Activated T-cell treated with anti-CD3 and anti-CD28 coated beads, Interleukin-2, amount 50 U/mL, for 4 hours (primary cell): ENCODE measurements around the gene ANXA2. TPM values are rescaled to one million over a fixed set of nuclear protein-coding genes. Genes with fewer than 3 reads are reported as not detected.

Experiments used
- ATAC-seq, 2 donors: fragments of 200-7000 bp; cut with Tn5 transposase; one replicate each; pipeline ENCODE4 v1.10.0; 2021
- DNase-seq: peaks from one replicate; pipeline ENCODE4 v3.0.0-alpha.2; 2020
- H3K27me3 Mint-ChIP-seq: one replicate; pipeline ENCODE4 v1.8.0; 2021; ENCODE audit warnings: low read depth, mixed read lengths
- H3K36me3 Mint-ChIP-seq: one replicate; pipeline ENCODE4 v1.8.0; 2022; ENCODE audit warnings: mixed read lengths; ENCODE audit not compliant: insufficient read depth
- H3K4me1 Mint-ChIP-seq: one replicate; pipeline ENCODE4 v1.8.0; 2021; ENCODE audit warnings: low read depth, mixed read lengths
- H3K4me3 Mint-ChIP-seq: one replicate; pipeline ENCODE4 v1.8.0; 2021; ENCODE audit warnings: mild to moderate bottlenecking, moderate library complexity, mixed read lengths
- H3K9me3 Mint-ChIP-seq: one replicate; pipeline ENCODE4 v1.8.0; 2021; ENCODE audit warnings: mixed read lengths
- total RNA-seq, 3 donors: library from RNA; stranded (reverse); gene quantifications; one replicate each; pipeline ENCODE4 v1.2.1, GENCODE V29; 2021

ANXA2 gene
- total RNA-seq, 3 donors from 2014 or later = 60.6 to 104 (median 75.1) TPM

DNA sequence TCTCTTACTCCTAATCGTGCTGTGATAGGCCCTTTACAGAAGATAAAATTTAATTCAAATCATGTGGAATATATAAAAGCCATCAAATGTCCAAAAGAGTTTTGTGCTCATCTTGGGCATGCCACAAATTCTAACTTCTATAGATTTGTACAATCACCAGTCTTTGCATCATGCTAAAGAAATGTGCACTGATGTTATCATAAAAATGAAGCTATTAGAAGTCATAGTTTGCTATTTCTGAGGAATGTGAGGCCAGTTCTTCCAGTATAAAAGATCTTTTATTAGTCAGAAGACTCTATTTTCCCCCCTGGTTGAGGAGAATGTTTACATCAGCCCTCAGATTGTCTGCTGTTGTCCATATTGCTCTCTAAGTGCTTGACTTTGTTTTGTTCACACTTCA, 2.1 kb upstream of the ANXA2 start:
- ATAC-seq (no peak), DNase-seq (no peak)
- Mint-ChIP-seq H3K4me1 (peaks cover 33% of the 10 kb centered on the region), H3K9me3 (no peaks in the 10 kb centered on the region), H3K4me3 (no peak overlapping the region), H3K36me3 (peaks cover 5% of the 10 kb centered on the region), H3K27me3 (no peaks in the 10 kb centered on the region)

- Mint-ChIP-seq H3K27me3 (no peaks in the 10 kb centered on the region), H3K4me3 (peak overlapping the region; percentile 82), H3K36me3 (peaks cover 7% of the 10 kb centered on the region), H3K4me1 (peaks cover 38% of the 10 kb centered on the region), H3K9me3 (no peaks in the 10 kb centered on the region)
- DNase-seq (no peak), ATAC-seq (no peak)
Observed at GRCh38 chr15:60399246-60399915, 1.6 kb upstream of the ANXA2 start.

DNA sequence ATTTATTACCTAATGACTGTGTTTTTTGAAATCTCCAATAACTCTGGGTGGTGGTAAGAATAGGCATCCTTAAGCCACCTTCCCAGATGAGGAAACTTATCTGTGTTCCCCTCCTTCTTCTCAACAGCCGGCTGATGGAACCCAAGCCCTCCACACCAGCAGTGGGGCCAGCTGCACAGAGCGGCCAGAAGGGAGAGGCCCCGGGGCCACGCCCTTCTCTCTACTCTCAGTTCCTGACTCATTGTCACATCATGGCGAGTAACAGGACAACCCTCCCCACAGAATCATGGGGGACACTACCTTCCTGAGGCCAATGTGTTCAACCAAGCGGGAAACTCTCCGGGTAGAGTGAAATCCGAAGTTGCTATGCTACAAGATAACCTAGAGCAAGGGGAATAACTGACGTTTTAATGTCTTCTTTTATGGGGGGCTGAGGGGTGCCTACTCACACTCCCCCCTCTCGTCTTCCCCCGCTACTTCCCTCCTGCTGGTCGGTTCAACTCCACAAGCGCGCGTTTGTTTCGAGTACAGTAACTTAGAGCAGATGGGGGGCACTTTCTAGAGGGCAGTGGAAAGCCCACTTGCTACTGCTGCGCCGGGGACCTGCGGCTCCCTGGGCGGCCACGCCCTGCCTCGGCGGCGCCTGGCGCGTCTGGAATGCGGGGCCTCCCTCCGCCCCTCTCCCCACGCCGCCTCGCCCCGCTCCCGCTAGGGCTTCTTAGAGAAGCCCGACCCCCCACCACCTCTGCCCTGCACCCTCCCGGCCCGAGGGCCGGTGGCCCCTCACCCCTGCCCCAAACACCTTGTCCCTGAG, 621 bp downstream of the ANXA2 start:
- Mint-ChIP-seq H3K4me3 (peak overlapping the region; percentile 80), H3K36me3 (peaks cover 13% of the 10 kb centered on the region), H3K27me3 (no peaks in the 10 kb centered on the region), H3K9me3 (no peaks in the 10 kb centered on the region), H3K4me1 (peaks cover 58% of the 10 kb centered on the region)
- DNase-seq = peak; percentile 30
- peak; percentile 61 to 63 for ATAC-seq

DNA sequence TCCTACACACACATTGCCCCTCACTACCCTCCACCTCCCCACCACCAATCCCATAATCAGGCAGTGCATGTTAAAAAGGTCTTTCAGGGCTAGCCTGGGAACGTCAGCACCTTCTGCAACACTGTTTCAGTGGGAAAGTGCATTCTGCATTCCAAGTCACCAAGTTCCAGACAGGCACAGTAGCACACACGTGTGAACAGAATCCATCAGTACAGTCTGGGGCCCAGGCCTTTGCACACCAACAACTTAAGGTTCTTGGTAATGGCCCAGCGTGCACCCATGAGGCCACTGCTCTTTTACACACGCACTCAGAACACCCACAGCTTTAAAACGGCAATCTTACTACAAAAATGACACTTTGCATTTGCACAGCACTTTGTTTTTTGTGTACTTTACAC, 1.2 kb downstream of the ANXA2 start:
- peaks cover 13% of the 10 kb centered on the region for H3K36me3 Mint-ChIP-seq
- H3K9me3 Mint-ChIP-seq = no peaks in the 10 kb centered on the region
- H3K4me3 Mint-ChIP-seq = peak overlapping the region; percentile 80
- H3K27me3 Mint-ChIP-seq = no peaks in the 10 kb centered on the region
- peaks cover 63% of the 10 kb centered on the region for H3K4me1 Mint-ChIP-seq
- ATAC-seq = no peak
- no peak for DNase-seq

DNA sequence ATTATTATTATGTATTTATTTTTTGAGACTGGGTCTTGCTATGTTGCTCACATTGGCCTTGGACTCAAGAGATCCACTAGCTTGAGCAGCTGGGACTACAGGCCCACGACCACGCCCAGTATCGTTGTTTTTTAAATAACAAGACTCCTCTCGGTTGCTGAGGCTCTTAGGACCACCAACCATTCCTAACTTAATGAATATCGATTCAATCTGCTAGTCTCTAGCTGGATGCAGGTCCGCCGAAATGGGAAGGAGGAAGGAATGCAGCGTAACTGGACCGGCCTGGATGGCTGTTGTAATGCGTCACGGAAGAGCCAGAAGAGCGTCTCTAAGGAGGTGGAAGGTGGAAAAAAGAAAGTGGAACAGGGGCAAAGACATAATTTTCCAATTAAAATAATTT, 1.7 kb downstream of the ANXA2 start:
- no peaks in the 10 kb centered on the region for H3K27me3 Mint-ChIP-seq
- H3K36me3 Mint-ChIP-seq = peaks cover 13% of the 10 kb centered on the region
- H3K9me3 Mint-ChIP-seq = no peaks in the 10 kb centered on the region
- H3K4me1 Mint-ChIP-seq = peaks cover 65% of the 10 kb centered on the region
- DNase-seq (no peak), ATAC-seq (no peak)
- H3K4me3 Mint-ChIP-seq = peak overlapping the region; percentile 80

- DNase-seq = no peak
Observed at GRCh38 chr15:60395276-60396011, 2.3 kb downstream of the ANXA2 start.

DNA sequence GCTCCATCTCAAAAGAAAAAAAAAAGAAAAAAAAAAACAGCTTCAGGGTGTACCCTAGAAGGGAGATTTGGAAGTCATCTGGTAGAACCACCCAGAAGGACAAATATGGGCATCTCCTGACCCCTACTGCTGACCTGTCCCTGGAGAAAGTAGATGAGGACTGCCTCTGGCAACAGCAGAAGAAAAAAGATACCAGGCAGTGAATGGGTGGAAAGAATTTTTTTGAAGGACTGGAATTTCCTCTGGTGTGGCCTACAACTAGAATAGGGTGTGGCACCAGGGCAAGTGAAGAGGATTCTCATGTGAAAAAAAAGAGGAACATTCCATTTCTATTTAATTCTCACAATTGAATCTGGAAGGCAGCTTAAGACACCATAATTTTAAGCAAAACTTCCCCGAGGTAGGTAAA, 3.1 kb downstream of the ANXA2 start:
- H3K36me3 Mint-ChIP-seq = peaks cover 13% of the 10 kb centered on the region
- H3K27me3 Mint-ChIP-seq = no peaks in the 10 kb centered on the region
- peak overlapping the region; percentile 16 for H3K4me3 Mint-ChIP-seq
- peaks cover 78% of the 10 kb centered on the region for H3K4me1 Mint-ChIP-seq
- DNase-seq (no peak), ATAC-seq (no peak)
- H3K9me3 Mint-ChIP-seq = no peaks in the 10 kb centered on the region

More at GRCh38 chr15:60395276-60396011, 2.3 kb downstream of the ANXA2 start:
- no peaks in the 10 kb centered on the region for H3K9me3 Mint-ChIP-seq
- H3K27me3 Mint-ChIP-seq = no peaks in the 10 kb centered on the region
- peaks cover 70% of the 10 kb centered on the region for H3K4me1 Mint-ChIP-seq
- peaks cover 13% of the 10 kb centered on the region for H3K36me3 Mint-ChIP-seq
- H3K4me3 Mint-ChIP-seq = no peak overlapping the region
- ATAC-seq = no peak

DNA sequence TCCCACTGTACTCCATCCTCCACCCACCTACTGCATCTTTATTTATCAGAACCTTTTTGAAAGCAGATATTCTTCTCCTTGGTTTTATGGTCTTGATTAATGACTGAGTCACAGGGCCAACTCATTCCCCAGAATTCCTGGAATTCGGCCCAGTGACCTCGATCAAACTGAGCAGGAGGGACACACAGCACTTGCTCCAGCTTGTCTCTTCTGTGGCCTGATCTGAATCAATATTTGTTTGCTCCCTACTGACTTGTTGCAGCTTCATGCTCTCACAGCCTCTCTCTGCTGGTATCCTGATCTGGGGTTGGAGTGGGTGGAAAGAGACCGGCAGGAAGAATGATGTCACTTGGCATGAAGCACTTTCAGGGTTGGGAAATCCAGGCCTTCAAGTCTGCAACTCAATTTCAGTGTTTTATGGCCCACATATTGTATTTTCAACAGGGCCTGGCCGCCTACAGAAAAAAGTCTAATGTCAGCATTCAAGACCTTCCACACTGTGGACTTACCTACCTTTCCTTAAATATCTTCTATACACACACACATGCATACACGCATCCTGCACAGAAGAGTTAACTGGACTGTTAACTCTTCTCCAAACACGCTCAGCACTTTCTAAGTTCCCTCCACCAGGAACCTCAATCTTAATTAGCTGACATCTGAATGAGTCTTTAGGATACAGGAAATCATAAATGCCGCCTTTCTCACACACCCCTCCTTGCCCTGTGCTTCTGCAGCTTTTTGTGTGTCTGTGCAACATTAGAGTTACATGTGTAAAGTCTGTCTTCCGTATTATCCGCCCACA, 4.6 kb downstream of the ANXA2 start:
- Mint-ChIP-seq H3K9me3 (no peaks in the 10 kb centered on the region), H3K36me3 (peaks cover 13% of the 10 kb centered on the region), H3K4me3 (peak overlapping the region; percentile 35), H3K27me3 (no peaks in the 10 kb centered on the region), H3K4me1 (peaks cover 80% of the 10 kb centered on the region)
- DNase-seq (no peak), ATAC-seq (no peak)

DNA sequence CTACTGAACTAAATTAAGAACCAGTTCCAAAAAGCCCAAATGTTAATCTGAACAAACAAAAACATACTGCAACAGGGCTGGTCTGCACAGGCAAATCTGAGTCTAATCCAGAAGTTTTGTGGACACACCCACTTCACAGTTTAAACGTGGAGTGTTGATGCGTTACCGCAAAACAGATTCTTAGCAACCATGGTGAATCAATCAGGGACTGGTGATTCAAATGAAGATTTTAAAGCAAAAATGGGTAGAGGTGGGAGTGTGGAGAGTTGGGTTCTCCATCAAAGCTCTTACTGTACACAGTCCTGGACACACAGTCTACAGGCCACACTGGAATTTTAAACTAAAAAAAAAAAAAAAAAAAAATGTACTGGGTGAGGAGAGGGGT, 5.2 kb downstream of the ANXA2 start:
- no peaks in the 10 kb centered on the region for H3K9me3 Mint-ChIP-seq
- no peak overlapping the region for H3K4me3 Mint-ChIP-seq
- peaks cover 82% of the 10 kb centered on the region for H3K4me1 Mint-ChIP-seq
- peak; percentile 31 to 45 for ATAC-seq
- H3K36me3 Mint-ChIP-seq = peaks cover 13% of the 10 kb centered on the region
- no peak for DNase-seq
- H3K27me3 Mint-ChIP-seq = no peaks in the 10 kb centered on the region

- H3K9me3 Mint-ChIP-seq = no peaks in the 10 kb centered on the region
- H3K4me3 Mint-ChIP-seq = no peak overlapping the region
- peaks cover 19% of the 10 kb centered on the region for H3K36me3 Mint-ChIP-seq
- no peak for DNase-seq
- H3K27me3 Mint-ChIP-seq = no peaks in the 10 kb centered on the region
- H3K4me1 Mint-ChIP-seq = peaks cover 84% of the 10 kb centered on the region
- no peak for ATAC-seq
Observed at GRCh38 chr15:60391722-60392315, 6.0 kb downstream of the ANXA2 start.

GRCh38 chr15:60390871-60391501, 6.8 kb downstream of the ANXA2 start:
- Mint-ChIP-seq H3K27me3 (no peaks in the 10 kb centered on the region), H3K4me1 (peaks cover 78% of the 10 kb centered on the region), H3K9me3 (no peaks in the 10 kb centered on the region), H3K36me3 (peaks cover 19% of the 10 kb centered on the region), H3K4me3 (no peak overlapping the region)
- ATAC-seq (no peak), DNase-seq (no peak)

DNA sequence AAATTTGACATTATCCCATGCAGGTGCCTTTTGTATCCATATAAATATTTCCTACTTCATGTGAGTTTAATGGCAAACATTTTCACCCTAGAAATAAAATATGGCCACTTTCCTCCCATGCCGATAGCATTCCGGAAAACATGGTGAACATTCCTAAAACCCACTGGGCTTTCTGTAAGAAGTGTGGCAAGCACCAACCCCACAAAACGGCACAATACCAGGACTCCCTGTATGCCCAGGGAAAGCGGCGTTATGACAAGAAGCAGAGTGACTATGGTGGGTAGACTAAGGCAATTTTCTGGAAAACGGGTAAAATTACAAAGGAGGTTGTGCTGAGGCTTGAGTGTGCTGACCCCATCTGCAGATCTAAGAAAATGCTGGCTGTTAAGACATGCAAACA, 7.6 kb downstream of the ANXA2 start:
- DNase-seq (no peak), ATAC-seq (no peak)
- no peaks in the 10 kb centered on the region for H3K9me3 Mint-ChIP-seq
- no peaks in the 10 kb centered on the region for H3K27me3 Mint-ChIP-seq
- H3K36me3 Mint-ChIP-seq = peaks cover 17% of the 10 kb centered on the region
- H3K4me3 Mint-ChIP-seq = no peak overlapping the region
- H3K4me1 Mint-ChIP-seq = peaks cover 73% of the 10 kb centered on the region
